ENCODE data around the gene KLHL40. TPM values are rescaled to one million over a fixed set of nuclear protein-coding genes. Genes with fewer than 3 reads are reported as not detected.
"Not testable (repeated sequence)": the region's sequence is repeated elsewhere in the genome, so short reads cannot be mapped to it uniquely, and the experiment has no call there.

The KLHL40 gene
- total RNA-seq, 4 donors from 2014 or later: 0.17 TPM; not detected in 3

DNA sequence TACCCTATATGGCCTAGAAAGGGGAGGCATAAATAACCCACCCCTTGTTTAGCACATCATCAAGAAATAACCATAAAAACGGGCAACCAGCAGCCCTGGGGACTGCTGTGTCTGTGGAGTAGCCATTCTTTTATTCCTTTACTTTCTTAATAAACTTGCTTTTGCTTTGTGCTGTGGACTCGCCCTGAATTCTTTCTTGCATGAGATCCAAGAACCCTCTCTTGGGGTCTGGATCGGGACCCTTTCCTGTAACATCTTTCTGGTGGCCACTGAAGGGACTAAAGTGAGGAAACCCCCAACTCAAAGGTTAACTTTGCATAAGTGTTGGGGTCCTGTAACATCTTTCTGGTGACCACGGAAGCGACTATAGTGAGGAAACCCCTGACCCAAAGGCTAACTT, 33.0 kb downstream of the KLHL40 start:
- Histone ChIP-seq H3K4me3 (no peak overlapping the region), H3K9me3 (no peaks in the 10 kb centered on the region), H3K36me3 (no peaks in the 10 kb centered on the region), H3K27ac (replicated peaks in 1 of 4) (no peak overlapping the region), H3K27me3 (no peaks in the 10 kb centered on the region), H3K4me1 (peaks cover 0 to 10% (median 0%) of the 10 kb centered on the region in 4 donors)
- no peak for DNase-seq (ENCODE audit: extremely low spot score)
- TF ChIP-seq POLR2AphosphoS5 (IDR thresholded peaks at IDR 0.05) (no peak), EP300 (IDR thresholded peaks at IDR 0.05) (no peak), POLR2A (IDR thresholded peaks at IDR 0.05; ENCODE audit: low read depth) (no peak)
- TF ChIP-seq, protein P1, sequence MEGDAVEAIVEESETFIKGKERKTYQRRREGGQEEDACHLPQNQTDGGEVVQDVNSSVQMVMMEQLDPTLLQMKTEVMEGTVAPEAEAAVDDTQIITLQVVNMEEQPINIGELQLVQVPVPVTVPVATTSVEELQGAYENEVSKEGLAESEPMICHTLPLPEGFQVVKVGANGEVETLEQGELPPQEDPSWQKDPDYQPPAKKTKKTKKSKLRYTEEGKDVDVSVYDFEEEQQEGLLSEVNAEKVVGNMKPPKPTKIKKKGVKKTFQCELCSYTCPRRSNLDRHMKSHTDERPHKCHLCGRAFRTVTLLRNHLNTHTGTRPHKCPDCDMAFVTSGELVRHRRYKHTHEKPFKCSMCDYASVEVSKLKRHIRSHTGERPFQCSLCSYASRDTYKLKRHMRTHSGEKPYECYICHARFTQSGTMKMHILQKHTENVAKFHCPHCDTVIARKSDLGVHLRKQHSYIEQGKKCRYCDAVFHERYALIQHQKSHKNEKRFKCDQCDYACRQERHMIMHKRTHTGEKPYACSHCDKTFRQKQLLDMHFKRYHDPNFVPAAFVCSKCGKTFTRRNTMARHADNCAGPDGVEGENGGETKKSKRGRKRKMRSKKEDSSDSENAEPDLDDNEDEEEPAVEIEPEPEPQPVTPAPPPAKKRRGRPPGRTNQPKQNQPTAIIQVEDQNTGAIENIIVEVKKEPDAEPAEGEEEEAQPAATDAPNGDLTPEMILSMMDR (IDR thresholded peaks at IDR 0.05): no peak
- 94% methylated on average over 5 of the region's 5 CpGs for WGBS
- intact Hi-C loops (cut with DNase I): no loop called here

DNA sequence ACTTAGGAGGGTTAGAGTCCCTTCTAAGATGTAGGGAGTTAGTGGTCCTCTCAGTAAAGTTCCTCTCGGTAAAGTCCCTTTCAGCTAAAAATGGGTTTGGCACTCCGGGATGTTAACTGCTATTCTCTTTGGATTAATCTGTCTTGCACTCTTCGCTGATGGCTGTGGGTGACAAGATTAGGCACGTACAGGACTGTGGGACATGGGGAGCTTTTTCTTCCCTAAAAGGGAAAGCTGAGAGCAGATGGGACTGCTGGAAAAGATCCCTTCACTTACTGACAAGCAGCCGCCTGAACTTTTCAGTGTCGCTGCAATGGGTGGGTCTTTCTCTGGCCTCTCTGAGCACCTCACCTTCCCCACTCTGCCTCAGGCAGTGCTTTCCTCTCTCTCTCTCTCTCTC, 33.7 kb downstream of the KLHL40 start:
- Histone ChIP-seq H3K27ac (replicated peaks in 1 of 4) (no peak overlapping the region), H3K36me3 (no peaks in the 10 kb centered on the region), H3K4me3 (no peak overlapping the region), H3K9me3 (no peaks in the 10 kb centered on the region), H3K27me3 (no peaks in the 10 kb centered on the region), H3K4me1 (peaks cover 0 to 10% (median 0%) of the 10 kb centered on the region in 4 donors)
- no peak for DNase-seq (ENCODE audit: extremely low spot score)
- WGBS: 66% methylated on average over 6 of the region's 6 CpGs
- TF ChIP-seq, protein P1 (IDR thresholded peaks at IDR 0.05): no peak
- TF ChIP-seq EP300 (IDR thresholded peaks at IDR 0.05) (no peak), POLR2A (IDR thresholded peaks at IDR 0.05; ENCODE audit: low read depth) (no peak), POLR2AphosphoS5 (IDR thresholded peaks at IDR 0.05) (no peak)
- intact Hi-C loops (cut with DNase I): no loop called here

DNA sequence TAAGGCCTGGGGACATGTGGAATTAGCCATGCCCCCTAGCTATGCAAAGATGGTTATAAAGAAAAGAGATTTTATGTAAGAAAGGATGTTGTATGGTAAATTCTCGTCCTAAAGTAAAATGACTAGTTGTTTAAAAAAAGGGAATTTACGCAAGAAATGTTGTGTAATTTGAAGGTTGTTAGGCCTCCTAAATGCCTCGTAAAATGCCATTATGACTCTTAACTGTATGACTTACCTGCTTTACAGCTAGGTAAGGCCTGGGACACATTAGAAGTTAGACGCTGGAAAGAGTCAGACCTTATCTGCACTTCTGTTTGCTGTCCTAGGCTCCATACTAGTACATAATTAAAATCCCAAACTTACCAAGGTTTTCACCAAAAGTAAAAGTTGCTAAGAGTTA, 34.8 kb downstream of the KLHL40 start:
- H3K4me1 ChIP-seq: peaks cover 0 to 10% (median 0%) of the 10 kb centered on the region in 4 donors
- intact Hi-C loops (cut with DNase I): no loop called here
- H3K36me3 ChIP-seq: no peaks in the 10 kb centered on the region
- no peak overlapping the region for H3K27ac ChIP-seq (replicated peaks in 1 of 4)
- H3K9me3 ChIP-seq: no peaks in the 10 kb centered on the region
- H3K27me3 ChIP-seq: no peaks in the 10 kb centered on the region
- no peak for TF ChIP-seq POLR2AphosphoS5 (IDR thresholded peaks at IDR 0.05)
- no peak for TF ChIP-seq EP300 (IDR thresholded peaks at IDR 0.05)
- TF ChIP-seq, protein P1 (IDR thresholded peaks at IDR 0.05): no peak
- TF ChIP-seq POLR2A (IDR thresholded peaks at IDR 0.05; ENCODE audit: low read depth): no peak
- DNase-seq (ENCODE audit: extremely low spot score): no peak
- WGBS: 84% methylated on average over 4 of the region's 4 CpGs
- no peak overlapping the region for H3K4me3 ChIP-seq

DNA sequence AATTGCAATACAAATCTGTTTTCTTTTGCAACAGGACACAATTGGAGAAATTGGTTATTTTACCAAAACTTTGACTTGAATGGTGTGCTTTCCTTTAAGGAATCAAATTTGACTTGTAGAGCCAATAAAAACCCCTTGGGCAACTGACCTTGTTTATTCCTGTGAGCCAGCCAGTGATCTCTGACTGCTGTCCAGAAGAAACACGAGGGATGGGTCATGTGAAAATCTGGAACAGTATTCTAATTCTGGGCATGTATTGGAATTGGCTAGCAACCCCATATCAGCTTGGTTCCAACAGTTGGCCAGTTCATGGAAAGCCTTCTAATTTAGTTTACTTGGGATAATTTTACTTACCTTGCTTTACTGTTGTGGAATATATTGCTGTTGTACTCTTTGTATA, 36.4 kb downstream of the KLHL40 start:
- Histone ChIP-seq H3K27me3 (no peaks in the 10 kb centered on the region), H3K27ac (replicated peaks in 1 of 4) (no peak overlapping the region), H3K4me1 (peaks cover 0 to 10% (median 0%) of the 10 kb centered on the region in 4 donors), H3K9me3 (no peaks in the 10 kb centered on the region), H3K36me3 (no peaks in the 10 kb centered on the region), H3K4me3 (no peak overlapping the region)
- 31% methylated on average over 1 of the region's 1 CpG for WGBS
- DNase-seq (ENCODE audit: extremely low spot score): no peak
- no peak for TF ChIP-seq POLR2AphosphoS5 (IDR thresholded peaks at IDR 0.05)
- TF ChIP-seq POLR2A (IDR thresholded peaks at IDR 0.05; ENCODE audit: low read depth): no peak
- TF ChIP-seq, protein P1 (IDR thresholded peaks at IDR 0.05): no peak
- TF ChIP-seq EP300 (IDR thresholded peaks at IDR 0.05): no peak
- intact Hi-C loops (cut with DNase I): no loop called here

DNA sequence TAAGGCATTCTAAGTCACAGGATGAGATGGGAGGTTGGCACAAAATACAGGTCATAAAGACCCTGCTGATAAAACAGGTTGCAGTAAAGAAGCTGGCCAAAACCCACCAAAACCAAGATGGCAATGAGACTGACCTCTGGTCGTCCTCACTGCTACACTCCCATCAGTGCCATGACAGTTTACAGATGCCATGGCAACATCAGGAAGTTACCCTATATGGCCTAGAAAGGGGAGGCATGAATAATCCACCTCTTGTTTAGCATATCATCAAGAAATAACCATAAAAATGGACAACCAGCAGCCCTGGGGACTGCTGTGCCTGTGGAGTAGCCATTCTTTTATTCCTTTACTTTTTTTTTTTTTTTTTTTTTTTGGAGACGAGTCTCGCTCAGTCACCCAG, 37.1 kb downstream of the KLHL40 start:
- H3K36me3 ChIP-seq; H3K27ac ChIP-seq (replicated peaks in 1 of 4); H3K9me3 ChIP-seq; H3K27me3 ChIP-seq; intact Hi-C loops (cut with DNase I); DNase-seq (ENCODE audit: extremely low spot score); H3K4me3 ChIP-seq: not testable (repeated sequence)
- H3K4me1 ChIP-seq: peaks cover 0 to 10% (median 0%) of the 10 kb centered on the region in 4 donors
- WGBS: 90% methylated on average over 3 of the region's 3 CpGs

Data from esophagus muscularis mucosa (tissue), 4 donors.